ENCODE measurements around the gene LRRC4B.

LRRC4B gene

DNA sequence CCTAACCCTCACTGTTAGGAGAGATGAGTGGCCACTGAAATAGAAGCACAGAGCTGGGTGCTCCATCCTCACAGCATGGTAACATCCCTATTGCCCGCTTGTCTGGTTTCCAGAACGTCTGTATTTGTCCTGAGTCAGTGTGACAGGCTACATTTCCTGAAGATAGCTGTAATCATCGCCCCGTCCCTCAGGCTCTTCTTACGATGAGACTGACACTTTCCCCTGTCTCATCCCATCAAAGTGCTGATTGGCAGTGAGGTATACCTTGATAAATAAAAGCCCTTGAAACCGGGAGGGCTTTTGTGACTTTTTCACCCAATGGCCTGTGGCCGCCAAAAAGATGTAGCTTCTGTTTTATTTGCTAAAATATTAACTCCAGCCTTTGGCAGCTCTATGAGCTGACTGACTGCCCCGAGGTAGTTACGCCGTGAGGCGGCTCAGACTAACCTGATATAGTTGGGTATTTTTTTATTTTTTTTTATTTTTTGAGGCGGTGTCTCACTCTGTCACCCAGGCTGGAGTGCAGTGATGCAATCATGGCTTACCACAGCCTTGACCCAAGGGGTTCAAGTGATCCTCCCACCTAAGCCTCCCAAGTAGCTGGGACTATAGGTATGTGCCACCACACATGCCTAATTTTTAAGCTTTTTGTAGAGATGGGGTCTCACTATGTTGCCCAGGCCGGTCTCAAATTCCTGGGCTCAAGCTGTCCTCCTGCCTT is 5.7 kb upstream of the LRRC4B start:
- no peak for DNase-seq

DNA sequence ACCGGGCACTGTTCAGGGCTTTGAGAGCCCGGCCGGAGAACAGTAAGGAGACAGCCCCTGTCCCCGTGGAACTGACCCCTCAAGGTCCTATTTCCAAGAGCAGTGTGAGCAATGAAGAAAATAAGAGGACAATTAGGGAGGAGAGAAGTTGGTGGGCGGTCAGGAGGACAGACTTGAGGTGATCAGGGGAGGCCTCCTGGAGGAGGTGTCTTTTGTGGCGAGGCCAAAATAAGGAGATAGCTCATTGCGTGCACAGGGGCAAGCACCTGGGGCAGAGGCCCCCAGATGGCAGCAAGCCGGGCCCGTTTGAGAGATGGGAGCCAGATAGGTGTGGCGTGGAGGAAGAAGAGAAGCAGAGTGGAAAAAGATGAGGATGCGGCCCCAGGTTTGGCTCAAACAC is 2.8 kb upstream of the LRRC4B start:
- no peak for DNase-seq

DNA sequence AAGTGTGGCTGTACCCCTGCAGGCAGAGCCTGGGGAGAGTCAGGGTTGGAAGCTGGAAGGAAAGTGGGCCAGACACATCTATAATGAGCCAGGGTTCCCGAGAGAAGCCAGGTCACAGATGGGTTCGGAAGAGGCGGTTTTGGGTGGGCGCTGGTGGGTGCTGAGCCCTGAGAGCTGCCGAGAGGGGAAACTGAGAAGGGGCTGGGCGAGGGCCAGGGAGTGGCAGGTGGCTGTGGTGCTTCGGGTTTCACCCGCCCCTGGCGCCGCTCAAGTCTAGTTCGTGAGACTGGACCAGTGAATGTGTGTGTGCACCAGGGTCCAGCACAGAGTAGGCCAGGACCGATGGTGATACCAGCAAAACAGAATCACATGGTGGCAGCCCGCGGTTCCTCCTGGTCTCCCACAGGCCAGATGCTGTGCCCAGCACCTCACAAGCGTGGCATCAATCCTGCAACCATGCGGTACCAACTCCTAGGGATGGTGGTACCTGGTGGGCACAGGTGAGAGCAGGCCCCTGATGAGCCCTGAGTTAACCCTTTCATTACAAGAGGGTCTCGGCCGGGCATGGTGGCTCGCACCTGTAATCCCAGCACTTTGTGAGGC is 1.8 kb upstream of the LRRC4B start:
- no peak for DNase-seq

DNA sequence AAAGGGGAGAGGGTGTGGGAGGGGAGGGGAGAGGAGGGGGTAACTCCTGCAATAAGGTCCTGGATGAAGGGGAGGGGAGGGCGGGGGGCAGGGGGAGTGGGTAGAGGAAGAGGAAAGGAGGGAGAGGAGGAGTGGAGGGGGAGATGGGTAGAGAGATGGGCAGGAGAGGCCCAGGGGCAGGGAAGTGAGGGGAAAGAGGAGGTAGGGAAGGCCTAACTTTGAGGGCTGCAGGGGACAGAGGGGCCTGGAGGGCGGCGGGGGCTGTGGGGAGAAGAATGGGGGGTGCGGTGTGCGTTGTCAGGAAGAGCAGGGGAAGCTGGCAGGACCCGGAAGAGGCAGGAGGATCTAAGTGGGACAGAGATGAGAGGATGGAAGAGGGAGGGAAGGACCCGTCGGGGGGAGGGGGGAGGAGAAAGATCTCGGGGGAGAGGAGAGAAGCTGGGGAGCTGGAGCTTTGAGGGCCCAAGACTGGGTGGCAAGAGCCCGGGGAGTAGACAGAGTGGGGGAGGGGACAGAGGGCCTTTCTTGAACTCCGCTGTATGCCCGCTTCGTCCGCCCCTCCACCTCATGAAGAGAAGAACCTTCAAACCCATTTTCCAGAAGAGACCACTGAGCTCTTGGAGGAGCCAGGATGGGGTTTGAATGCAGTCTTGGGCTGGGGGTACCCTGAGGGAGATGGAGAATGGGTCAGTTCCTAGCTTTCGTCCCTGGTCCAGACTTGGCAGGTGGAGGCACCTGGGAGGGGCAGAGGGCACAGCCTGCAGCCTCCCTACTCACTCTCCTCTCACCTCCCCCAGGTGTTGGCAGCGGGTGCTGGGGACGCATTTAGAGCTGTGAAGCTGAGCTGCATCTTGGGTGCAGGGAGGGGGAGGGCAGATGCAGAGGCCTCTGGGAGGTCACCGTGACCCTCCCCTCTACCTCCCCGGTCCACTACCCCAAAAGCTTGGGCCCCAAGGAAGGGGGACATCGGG is 778 bp upstream of the LRRC4B start:
- no peak for DNase-seq

DNA sequence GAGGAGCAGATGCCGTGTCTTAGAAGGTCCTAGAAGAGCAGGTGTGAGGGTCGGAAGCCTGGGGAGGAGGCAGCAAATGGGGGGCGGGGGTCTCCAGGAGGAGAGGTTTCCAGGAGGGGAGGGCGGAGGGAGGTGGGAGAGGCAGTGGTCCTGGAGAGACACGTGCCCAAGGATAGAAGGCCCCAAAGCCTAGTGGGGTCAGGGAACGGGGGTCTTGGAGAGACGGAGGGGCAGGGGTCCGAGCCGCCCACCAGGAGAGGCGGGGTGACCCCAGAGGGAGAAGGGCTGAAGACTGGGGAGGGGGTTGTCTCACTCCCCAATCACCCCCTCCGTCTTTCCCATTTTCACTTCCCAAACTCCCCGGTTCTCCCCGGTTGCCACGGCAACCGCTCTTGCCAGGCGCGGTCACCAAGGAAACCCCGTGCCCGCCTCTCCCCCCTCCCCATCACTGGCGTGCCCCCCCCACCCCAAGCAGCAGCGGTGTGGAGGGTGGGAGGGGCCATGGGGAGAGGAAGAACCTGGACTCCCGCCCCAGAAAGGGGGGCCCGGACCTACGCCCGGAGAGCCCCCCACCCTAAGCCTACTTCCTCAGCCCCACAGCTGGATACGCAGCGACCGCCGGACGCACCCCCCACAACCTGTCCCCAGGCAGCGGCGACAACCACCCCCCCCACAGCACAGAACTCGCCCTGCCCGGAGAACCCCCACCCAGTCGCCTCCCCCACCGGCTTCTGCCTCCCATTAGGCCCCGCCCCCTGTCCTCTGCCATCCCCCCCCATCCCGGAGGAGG is 988 bp downstream of the LRRC4B start:
- no peak for DNase-seq

DNA sequence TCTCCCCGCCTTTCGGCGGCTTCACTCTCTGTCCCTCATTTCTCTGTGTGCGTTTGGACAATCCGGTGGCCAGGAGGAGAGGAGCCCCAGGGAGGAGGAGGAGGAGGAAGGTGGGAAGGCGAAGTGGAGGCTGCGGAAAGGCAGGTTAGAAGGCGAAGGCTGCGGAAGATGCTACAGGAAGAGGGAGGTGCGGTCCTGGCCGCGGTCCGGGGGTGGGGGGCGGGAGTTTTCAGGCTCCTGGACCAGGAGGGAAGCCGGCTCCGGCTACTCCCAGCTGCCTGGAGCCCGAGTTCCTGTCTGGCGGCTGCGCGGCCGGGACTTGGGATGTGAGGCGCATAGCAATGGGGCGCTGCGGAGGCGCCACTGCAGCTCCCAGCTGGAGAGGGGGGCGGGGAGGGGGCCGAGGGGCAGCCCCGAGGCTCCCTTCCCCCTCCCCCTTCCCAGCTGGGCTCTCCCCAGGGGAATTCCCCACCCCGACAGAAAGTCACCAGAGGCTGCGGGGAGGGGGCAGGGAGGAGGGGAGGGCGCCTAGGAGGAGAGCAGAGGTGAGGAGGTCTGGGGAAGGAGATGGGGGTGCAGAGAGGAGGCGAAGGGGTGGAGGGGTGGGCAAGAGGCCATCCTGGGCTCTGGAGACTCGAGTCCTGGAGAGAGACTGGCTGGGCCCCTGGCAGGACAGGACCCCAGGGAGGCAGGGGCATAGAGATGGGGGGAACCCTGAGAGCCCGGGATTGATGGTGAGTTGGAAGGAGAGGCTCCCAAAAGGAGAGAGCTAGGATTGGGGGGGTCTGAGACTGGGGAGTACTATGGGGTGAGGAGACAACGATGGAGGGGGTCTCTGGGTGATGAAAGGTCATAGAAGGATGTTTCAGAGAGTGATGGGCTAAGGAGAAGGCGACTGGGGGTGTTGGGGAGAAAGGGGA is 2.0 kb downstream of the LRRC4B start:
- DNase-seq: no peak

DNA sequence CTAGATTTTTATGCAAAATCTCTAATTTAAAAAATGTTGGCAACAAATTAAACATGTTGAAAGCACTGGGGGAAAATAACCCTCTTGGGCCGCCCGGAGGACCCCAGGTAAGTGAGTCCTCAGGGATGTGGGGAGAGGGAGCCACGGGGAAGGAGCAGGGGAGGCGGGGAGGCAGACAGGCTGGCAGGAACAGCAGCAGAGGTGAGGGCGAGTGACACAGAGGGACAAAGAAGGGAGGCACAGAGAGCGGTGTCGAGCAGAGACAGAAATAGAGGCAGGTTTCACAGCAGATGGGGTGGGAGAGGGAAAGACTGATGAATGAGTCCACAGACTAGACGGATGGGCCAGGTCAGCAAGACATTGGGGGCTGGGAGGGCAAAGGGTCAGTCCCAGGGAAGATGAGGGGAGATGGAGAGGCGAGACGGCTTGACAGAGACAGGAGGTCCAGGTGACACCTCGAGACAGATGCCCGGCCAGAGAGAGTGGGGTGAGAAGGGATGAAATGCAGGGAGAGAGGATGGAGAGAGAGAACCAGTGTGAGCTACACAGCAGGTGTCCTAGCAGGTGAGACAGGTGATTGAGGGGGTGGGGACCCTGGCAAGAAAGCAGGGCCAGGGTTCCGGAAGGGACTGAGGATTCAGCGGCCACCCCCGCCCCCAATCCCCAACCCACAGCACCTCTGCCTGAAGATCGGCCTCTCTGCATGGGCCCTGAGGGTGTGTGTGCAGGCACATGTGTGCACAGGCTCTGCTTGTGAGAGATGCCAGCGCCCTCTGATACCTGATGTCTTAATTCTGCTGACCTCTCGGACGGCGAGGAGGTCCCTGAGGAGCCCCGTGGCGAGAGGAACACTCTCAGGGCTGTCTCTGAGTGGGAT is 3.8 kb downstream of the LRRC4B start:
- no peak for DNase-seq

DNA sequence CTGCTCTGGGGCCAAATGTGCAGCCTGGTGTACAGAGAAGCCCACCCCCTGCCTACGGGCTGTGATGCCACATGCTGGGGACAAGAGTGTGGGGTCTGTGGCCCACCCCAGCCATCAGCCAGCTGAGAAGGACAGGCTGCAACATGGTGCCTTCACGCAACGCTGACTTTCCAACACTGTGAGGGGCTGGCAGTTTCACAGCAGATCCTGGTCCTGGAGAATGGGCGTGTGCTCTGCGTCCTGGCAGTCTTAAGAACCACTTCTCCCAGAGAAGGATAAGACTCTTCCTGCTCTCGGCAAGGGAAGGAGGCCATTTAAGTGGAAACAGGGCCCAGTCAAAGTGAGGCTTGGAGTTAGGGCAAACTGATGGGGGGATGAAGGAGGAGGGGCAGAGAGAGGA is 4.6 kb downstream of the LRRC4B start:
- DNase-seq: no peak

DNA sequence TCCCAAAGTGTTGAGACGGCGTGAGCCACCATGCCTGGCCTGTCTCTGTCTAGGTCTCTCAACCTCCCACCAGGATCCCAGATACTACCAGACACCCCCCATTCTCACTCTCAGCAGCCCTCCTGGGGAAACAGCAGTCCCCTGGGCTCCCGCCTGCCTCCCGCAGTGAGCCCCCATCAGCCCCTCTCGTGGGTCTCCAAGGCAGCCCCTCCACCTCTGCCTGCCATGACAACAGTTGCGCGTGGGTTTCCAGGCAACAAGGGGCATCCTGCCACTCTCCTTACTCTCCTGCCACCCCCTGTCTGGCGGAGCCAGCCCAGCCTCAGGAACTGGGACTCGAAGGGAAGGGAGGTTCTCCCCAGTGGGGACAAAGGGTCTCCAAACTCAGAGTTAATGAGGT is 5.2 kb downstream of the LRRC4B start:
- DNase-seq: no peak

DNA sequence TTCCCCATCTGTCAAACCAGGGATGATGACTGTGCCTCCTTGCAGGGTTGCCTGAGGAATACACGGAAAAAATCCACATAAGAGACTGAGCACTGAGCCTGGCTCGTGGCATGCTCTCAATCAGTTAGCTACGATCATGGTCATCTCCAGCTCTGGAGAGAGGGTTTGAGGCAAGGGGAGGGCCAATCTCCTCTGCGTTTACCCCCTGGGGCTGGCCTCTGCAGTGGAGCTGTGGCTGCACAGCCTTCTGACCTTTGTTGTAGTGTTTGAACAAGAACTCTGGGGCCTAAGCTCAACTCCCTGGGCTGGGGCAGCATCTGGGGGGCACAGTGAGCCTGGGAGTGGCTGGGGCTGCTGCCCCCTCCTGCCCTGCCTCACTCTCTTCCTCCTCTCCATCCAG is 5.9 kb downstream of the LRRC4B start:
- DNase-seq: no peak

DNA sequence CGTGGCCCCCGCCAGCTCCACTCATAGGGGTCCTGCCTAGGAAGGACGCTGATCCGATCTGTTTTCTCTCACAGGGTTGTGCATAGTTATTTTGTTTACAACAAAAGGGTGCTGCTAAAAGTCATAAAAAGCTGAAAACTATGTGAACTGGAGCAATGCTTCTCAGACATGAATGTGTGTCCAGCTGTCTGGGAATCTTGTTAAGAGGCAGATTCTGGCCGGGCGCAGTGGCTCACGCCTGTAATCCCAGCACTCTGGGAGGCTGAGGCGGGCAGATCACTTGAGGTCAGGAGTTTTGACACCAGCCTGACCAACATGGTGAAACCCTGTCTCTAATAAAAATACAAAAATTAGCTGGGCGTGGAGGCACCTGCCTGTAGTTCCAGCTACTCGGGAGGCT is 8.6 kb downstream of the LRRC4B start:
- DNase-seq: no peak

DNA sequence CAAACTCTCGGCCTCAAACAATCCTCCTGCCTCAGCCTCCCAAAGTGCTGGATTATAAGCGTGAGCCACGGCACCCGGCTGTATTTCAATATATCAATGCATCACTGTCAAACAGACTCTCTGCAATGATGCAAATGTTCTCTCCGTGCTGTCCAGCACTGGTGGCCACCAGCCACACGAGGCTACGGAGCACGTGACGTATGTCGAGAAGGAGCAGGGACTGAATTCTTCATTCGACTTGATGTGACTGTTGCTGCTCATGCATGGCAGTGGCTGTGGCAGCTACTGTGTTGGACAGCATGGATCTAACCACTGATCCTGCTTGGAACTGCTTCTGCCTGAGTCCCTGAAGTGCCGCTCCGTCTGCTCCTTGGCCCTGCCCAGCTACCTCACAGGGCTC is 9.8 kb downstream of the LRRC4B start:
- no peak for DNase-seq

DNA sequence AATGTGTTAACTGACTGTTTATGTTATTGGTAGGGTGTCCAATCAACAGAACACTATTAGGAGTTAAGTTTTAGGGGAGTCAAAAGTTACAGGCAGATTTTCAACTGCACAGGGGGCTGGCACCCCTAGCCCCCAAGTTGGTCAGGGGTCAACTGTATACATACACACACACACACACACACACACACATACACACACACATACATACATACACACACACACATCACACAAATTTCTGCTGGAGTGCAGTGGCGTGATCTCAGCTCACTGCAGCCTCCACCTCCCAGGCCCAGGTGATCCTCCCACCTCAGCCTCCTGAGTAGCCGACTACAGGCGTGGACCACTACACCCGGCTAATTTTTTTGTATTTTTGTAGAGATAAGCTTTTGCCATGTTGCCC is 10.2 kb downstream of the LRRC4B start:
- no peak for DNase-seq

DNA sequence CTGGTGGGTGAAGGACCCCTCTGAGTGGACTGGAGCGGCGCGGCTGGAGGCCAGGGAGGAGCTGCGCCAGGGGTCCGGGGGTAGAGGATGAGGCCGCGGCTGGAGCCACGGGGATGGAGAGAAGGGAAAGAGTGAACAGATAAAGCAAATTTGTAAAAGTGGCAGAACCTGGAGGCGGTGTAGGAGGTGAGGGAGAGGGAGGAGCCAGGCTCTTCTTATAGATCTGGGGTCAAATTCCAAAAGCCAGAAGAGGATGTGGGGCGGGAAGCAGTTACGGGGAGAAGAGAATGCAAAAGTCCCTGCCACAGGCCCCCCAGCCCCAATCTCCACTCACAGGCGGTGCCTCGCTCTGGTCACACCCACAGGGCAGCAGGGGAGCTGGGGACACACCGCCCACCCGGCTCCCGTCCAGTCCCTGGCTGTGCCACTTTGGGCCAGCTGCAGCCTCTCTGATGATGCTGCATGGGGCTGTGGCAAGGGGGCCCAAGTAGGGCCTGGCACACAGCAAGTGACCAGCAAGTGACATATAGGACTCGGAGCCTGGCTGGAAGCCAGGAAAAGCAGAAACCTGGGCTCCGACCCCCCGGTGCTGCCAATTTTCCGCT is 11.1 kb downstream of the LRRC4B start:
- DNase-seq: no peak

DNA sequence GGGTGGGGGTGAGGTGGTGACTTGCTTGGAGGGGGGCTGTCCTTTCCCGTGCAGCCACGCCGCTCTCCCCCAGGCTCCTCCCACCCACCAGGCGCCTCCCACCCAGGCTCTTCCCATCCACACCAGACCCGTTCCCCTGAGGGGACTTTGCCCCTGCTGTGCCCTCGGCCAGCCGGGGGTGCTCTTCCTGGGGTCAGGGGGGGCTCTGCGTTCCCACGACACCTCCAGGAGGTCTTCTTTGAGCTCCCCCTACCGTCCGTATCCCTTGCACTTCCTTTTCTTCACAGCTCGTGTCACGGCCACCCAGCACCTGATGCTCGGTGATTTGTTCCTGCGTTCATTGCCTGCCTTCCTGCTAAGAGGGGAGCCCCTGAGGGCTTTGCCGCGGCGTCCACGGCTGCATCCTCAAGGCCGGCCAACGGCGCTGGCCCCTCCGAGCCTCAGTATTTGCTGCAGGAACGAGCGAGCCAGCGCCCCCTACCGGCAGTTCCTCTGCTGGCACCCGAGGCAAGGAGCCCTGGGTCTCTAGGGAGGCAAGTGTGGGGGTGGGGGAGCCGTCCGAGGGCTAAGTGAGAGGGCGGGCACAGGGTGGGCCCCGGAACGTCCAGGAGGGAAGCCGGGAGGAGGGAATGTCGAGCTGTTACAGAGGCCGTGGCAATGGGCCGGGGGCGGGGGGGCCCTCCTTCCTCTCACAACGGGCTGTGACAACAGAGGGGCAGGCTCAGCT is 11.8 kb downstream of the LRRC4B start:
- peak in 1 of 2 experiments; percentile 54 for DNase-seq

DNA sequence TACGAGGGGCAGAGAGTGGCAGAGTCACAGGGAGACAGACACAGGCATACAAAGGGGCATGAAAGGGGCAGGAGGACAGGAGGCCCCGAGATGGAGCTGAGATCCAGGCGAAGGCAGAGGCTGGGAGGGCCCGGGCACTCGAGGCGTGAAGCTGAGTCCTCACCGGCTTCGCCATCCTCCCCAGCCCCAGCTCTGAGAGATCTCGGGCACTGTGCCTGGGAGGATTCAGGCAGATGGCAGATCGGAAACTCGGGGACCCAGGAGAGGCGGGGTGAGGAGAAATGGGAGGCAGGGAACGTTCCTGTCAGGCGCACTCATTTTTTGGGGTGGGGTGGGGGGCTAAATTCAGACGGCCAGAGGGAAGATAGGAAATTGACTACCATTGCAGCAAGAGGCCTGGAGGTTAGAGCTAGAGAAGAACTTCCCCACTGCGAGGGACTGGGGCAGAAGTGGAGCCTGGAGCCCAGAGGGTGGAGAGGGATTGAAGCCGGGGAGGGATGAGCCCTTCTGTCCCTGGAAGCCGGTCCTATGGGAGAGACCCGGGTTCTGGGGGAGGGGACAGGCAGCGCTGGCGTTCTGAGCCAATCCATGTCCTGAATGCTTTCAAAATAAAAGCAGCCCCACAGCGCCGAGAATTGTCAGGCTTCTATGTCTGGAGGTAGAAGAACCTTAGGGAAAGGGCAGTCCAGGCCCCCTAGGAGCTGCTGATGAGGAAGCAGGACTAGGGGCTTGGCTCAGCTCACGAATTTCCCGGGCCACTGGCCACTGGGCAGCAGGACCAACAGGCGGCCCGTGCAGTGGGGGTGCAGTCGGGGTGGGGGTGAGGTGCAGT is 12.6 kb downstream of the LRRC4B start:
- DNase-seq: no peak

DNA sequence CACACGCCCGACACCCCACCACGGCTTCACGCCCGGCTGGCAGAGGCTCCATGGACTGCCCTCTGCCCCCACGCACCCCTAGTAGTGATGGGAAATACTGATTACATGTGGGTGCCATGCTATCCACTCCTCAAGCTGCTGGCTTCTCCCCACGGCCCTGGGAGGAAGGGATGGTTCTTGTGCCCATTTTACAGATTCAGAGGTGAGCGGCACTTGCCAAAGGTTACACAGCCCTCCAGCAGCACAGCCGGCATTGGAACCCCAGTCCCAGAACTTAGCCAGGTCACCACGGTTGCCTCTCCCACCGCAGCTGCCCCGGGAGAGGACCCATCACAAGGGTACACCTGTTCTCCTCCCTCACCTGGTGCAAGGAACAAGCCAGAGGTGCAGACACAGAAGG is 13.2 kb downstream of the LRRC4B start:
- no peak for DNase-seq

DNA sequence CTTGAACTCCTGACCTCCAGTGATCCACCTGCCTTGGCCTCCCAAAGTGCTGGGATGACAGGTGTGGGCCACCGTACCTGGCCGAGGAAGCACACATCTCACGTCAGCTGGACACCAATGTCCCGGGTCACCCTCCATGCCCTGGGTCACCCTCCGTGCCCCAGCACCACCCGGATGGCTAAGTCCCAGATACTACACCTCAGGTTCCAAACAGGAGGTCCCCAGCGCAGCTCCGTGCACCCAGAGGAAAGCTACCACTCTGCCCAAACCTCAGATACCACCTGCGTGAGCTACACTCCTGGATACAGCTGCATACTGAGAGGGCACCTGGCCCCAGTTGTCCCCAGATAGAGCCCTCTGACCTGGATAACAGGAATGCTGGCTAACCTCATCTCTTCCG is 14.0 kb downstream of the LRRC4B start:
- no peak for DNase-seq
